Liver (tissue), 9 donors: ENCODE results near the gene IL1R2. TPM values are rescaled to one million over a fixed set of nuclear protein-coding genes. Genes with fewer than 3 reads are reported as not detected.

Source experiments
- DNase-seq: peaks from one replicate; pipeline ENCODE4 v3.0.0-alpha.2; 2017; ENCODE audit warnings: low spot score
- H3K27ac ChIP-seq, 2 donors: one replicate each; pipeline ENCODE4 v1.7.0; 2013; ENCODE audit warnings: inconsistent platforms in 2 of 2, low read length in 2 of 2, control low read depth in 1 of 2, low read depth in 1 of 2, mild to moderate bottlenecking in 1 of 2
- H3K27me3 ChIP-seq, 4 donors: one replicate each; pipeline versions ENCODE4 v1.6.1 to v1.7.0; 2013; ENCODE audit warnings: low read length in 3 of 4, inconsistent platforms in 1 of 4, mild to moderate bottlenecking in 1 of 4, moderate library complexity in 1 of 4; ENCODE audit not compliant: control insufficient read depth in 4 of 4, insufficient read depth in 4 of 4
- H3K36me3 ChIP-seq, 4 donors: one replicate each; pipeline versions ENCODE4 v1.6.1 to v1.7.0; 2013; ENCODE audit warnings: low read length in 3 of 4, mild to moderate bottlenecking in 3 of 4, low read depth in 1 of 4, moderate library complexity in 1 of 4; ENCODE audit not compliant: control insufficient read depth in 4 of 4, insufficient read depth in 3 of 4
- H3K4me1 ChIP-seq, 4 donors: one replicate each; pipeline versions ENCODE4 v1.6.1 to v1.7.0; 2013; ENCODE audit warnings: low read length in 3 of 4, mild to moderate bottlenecking in 3 of 4, moderate library complexity in 1 of 4; ENCODE audit not compliant: control insufficient read depth in 4 of 4, insufficient read depth in 4 of 4
- H3K4me3 ChIP-seq, 3 donors: one replicate each; pipeline versions ENCODE4 v1.6.1 to v1.7.0; 2013; ENCODE audit warnings: low read length in 3 of 3, control low read depth in 1 of 3, low read depth in 1 of 3, mild to moderate bottlenecking in 1 of 3
- H3K9ac ChIP-seq, 2 donors: one replicate each; pipeline ENCODE4 v1.7.0; 2013; ENCODE audit warnings: low read length in 2 of 2, mild to moderate bottlenecking in 2 of 2, moderate library complexity in 2 of 2, control low read depth in 1 of 2, low read depth in 1 of 2
- H3K9me3 ChIP-seq, 4 donors: one replicate each; pipeline versions ENCODE4 v1.6.1 to v1.7.0; 2013; ENCODE audit warnings: low read length in 3 of 4; ENCODE audit not compliant: control insufficient read depth in 4 of 4
- EGR1 ChIP-seq, 2 donors: IDR thresholded peaks; 2 replicates each; pipeline ENCODE4 v1.6.1; 2016 to 2018; ENCODE audit warnings: antibody characterized with exemption in 2 of 2, low read depth in 2 of 2
- FOXA1 ChIP-seq: IDR thresholded peaks from 2 replicates; pipeline ENCODE4 v1.6.1; 2016; ENCODE audit warnings: antibody characterized with exemption
- GABPA ChIP-seq, 2 donors: IDR thresholded peaks in 1 of 2; conservative IDR thresholded peaks in 1 of 2; 2 replicates each; pipeline ENCODE4 v1.6.1; 2016; ENCODE audit warnings: antibody characterized with exemption in 2 of 2, mild to moderate bottlenecking in 1 of 2, moderate library complexity in 1 of 2
- JUND ChIP-seq, 2 donors: IDR thresholded peaks; 2 replicates each; pipeline ENCODE4 v1.6.1; 2016; ENCODE audit warnings: antibody characterized with exemption in 2 of 2
- MAX ChIP-seq: IDR thresholded peaks from 2 replicates; pipeline ENCODE4 v1.6.1; 2016; ENCODE audit warnings: antibody characterized with exemption
- REST ChIP-seq: IDR thresholded peaks from 2 replicates; pipeline ENCODE4 v1.6.1; 2016; ENCODE audit warnings: antibody characterized with exemption, mild to moderate bottlenecking
- RXRA ChIP-seq, 2 donors: IDR thresholded peaks; 2 replicates each; pipeline ENCODE4 v1.6.1; 2017 to 2018; ENCODE audit warnings: antibody characterized with exemption in 2 of 2, mild to moderate bottlenecking in 1 of 2
- TAF1 ChIP-seq: conservative IDR thresholded peaks from 2 replicates; pipeline ENCODE4 v1.6.1; 2016; ENCODE audit warnings: antibody characterized with exemption, mild to moderate bottlenecking
- YY1 ChIP-seq: IDR thresholded peaks from 2 replicates; pipeline ENCODE4 v1.6.1; 2016; ENCODE audit warnings: antibody characterized with exemption, mild to moderate bottlenecking
- WGBS: extraction: QIAGEN DNeasy Blood & Tissue Kit; methylation state at CpG from one replicate; pipeline ENCODE4 v1.1.7; 2013; 5-methylcytosine and 5-hydroxymethylcytosine counted together
- polyA plus RNA-seq, 2 donors: library from polyadenylated mRNA; stranded (reverse) in 1 of 2; unstranded in 1 of 2; fragments of 200-250 nt in 1 of 2; fragments of >200 nt in 1 of 2; fragmentation: Nextera tagmentation in 1 of 2; extraction: Ambion mirVana in 1 of 2; gene quantifications; one replicate each; pipeline versions ENCODE4 v1.2.1 to v1.2.3, GENCODE V29; 2013 to 2015
- total RNA-seq, 2 donors: library from RNA; depleted of rRNA; stranded (reverse); fragments of >200 nt; gene quantifications; one replicate each; pipeline ENCODE4 v1.2.3, GENCODE V29; 2014
- TF ChIP-seq, protein P1 (sequence below): fragments of 150-350 bp; IDR thresholded peaks from 2 replicates; pipeline ENCODE4 v1.5.1; 2017; ENCODE audit warnings: improper control_type of control experiment, low read depth, low read length; ENCODE audit not compliant: missing input control
- TF ChIP-seq, protein P2 (sequence below): IDR thresholded peaks from 2 replicates; pipeline ENCODE4 v1.6.1; 2016; ENCODE audit warnings: antibody characterized with exemption
- donor health status: healthy.
- donor health status: healthy.
- donor health status: healthy.
- donor health status: healthy.
- donor health status: healthy.

IL1R2 gene
- total and polyA plus RNA-seq, 4 donors = 3.7 to 28.2 (median 7.3) TPM

GRCh38 chr2:101974663-101975062 lies 17.1 kb upstream of the IL1R2 start:
- 82% methylated on average over 8 of the region's 8 CpGs for WGBS
- no peak for DNase-seq
- no peak overlapping the region for H3K9ac ChIP-seq
- H3K27me3 ChIP-seq = no peaks in the 10 kb centered on the region
- H3K4me1 ChIP-seq = no peaks in the 10 kb centered on the region
- TF ChIP-seq YY1 = no peak
- H3K4me3 ChIP-seq = no peak overlapping the region
- H3K27ac ChIP-seq = no peak overlapping the region
- H3K9me3 ChIP-seq = no peaks in the 10 kb centered on the region
- H3K36me3 ChIP-seq = peaks cover 0 to 11% (median 3%) of the 10 kb centered on the region in 4 donors

- H3K27me3 ChIP-seq = no peaks in the 10 kb centered on the region
- no peak for TF ChIP-seq REST
- no peak for TF ChIP-seq TAF1
- TF ChIP-seq, protein P1, sequence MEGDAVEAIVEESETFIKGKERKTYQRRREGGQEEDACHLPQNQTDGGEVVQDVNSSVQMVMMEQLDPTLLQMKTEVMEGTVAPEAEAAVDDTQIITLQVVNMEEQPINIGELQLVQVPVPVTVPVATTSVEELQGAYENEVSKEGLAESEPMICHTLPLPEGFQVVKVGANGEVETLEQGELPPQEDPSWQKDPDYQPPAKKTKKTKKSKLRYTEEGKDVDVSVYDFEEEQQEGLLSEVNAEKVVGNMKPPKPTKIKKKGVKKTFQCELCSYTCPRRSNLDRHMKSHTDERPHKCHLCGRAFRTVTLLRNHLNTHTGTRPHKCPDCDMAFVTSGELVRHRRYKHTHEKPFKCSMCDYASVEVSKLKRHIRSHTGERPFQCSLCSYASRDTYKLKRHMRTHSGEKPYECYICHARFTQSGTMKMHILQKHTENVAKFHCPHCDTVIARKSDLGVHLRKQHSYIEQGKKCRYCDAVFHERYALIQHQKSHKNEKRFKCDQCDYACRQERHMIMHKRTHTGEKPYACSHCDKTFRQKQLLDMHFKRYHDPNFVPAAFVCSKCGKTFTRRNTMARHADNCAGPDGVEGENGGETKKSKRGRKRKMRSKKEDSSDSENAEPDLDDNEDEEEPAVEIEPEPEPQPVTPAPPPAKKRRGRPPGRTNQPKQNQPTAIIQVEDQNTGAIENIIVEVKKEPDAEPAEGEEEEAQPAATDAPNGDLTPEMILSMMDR = no peak
- TF ChIP-seq MAX = no peak
- no peak for TF ChIP-seq YY1
- TF ChIP-seq, protein P2, sequence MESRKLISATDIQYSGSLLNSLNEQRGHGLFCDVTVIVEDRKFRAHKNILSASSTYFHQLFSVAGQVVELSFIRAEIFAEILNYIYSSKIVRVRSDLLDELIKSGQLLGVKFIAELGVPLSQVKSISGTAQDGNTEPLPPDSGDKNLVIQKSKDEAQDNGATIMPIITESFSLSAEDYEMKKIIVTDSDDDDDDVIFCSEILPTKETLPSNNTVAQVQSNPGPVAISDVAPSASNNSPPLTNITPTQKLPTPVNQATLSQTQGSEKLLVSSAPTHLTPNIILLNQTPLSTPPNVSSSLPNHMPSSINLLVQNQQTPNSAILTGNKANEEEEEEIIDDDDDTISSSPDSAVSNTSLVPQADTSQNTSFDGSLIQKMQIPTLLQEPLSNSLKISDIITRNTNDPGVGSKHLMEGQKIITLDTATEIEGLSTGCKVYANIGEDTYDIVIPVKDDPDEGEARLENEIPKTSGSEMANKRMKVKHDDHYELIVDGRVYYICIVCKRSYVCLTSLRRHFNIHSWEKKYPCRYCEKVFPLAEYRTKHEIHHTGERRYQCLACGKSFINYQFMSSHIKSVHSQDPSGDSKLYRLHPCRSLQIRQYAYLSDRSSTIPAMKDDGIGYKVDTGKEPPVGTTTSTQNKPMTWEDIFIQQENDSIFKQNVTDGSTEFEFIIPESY = no peak
- TF ChIP-seq RXRA (IDR thresholded peaks at IDR 0.05) = no peak
- no peak for TF ChIP-seq FOXA1
- TF ChIP-seq EGR1 (IDR thresholded peaks at IDR 0.05; ENCODE audit: low read depth in 2 of 2) = no peak
- no peak for TF ChIP-seq JUND (IDR thresholded peaks at IDR 0.05)
- TF ChIP-seq GABPA (IDR thresholded peaks at IDR 0.05 in 1 of 2, conservative IDR thresholded peaks at IDR 0.05 in 1 of 2) = no peak
Measured at GRCh38 chr2:101975171-101975870, 16.4 kb upstream of the IL1R2 start.

More at GRCh38 chr2:101975171-101975870, 16.4 kb upstream of the IL1R2 start:
- no peak overlapping the region for H3K4me3 ChIP-seq
- H3K9me3 ChIP-seq = no peaks in the 10 kb centered on the region
- H3K36me3 ChIP-seq = peaks cover 0 to 11% (median 3%) of the 10 kb centered on the region in 4 donors
- no peak overlapping the region for H3K27ac ChIP-seq
- no peak overlapping the region for H3K9ac ChIP-seq
- 92% methylated on average over 17 of the region's 17 CpGs for WGBS
- H3K4me1 ChIP-seq = no peaks in the 10 kb centered on the region
- DNase-seq = no peak
